Activated gamma-delta T cell (primary cell): ENCODE data around the gene CDK5.

Experiments used
- DNase-seq: peaks from one replicate; lab custom pipeline; 2025; lab: John Stamatoyannopoulos, UW

CDK5 gene

DNA sequence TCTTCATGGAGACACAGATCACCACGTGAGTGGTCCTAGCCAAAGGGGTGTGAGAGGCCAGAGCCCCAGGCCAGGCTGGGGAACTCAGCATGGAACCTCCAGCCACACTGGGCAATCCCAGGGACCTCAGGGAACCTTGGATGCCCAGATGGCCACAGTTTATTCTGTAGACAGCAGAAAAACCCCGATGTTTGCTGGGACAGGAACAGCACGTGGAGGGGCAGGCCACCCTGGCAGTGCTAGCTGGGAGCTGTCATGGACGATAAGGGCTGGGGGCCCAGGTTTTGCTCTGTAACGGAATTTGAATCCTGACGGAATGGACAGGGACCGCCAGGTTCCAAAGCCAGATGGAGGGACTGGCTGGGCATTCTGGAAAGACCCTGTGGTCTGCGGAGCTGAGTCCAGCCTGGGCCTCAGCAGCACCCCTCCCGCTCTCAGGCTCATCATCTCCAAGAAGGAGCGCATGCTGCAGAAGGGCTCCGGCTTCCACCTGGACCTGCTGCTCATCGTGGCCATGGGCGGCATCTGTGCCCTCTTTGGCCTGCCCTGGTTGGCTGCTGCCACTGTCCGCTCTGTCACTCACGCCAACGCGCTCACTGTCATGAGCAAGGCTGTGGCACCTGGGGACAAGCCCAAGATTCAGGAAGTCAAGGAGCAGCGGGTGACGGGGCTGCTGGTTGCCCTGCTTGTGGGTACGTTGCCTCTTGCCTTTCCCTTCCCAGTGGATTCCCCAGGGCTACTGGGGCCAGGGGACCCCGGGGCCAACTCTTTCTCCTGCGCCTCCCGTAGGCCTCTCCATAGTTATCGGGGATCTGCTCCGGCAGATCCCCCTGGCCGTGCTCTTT, 17.3 kb upstream of the CDK5 start:
- no peak for DNase-seq

GRCh38 chr7:151073990-151074389, 16.3 kb upstream of the CDK5 start:
- no peak for DNase-seq

GRCh38 chr7:151071032-151071866, 13.6 kb upstream of the CDK5 start:
- DNase-seq = no peak

- no peak for DNase-seq
These were observed 12.9 kb upstream of the CDK5 start for GRCh38 chr7:151070574-151070960.

GRCh38 chr7:151069841-151070573, 12.3 kb upstream of the CDK5 start:
- no peak for DNase-seq

- no peak for DNase-seq
These were observed 10.5 kb upstream of the CDK5 start for GRCh38 chr7:151068069-151068773.

DNA sequence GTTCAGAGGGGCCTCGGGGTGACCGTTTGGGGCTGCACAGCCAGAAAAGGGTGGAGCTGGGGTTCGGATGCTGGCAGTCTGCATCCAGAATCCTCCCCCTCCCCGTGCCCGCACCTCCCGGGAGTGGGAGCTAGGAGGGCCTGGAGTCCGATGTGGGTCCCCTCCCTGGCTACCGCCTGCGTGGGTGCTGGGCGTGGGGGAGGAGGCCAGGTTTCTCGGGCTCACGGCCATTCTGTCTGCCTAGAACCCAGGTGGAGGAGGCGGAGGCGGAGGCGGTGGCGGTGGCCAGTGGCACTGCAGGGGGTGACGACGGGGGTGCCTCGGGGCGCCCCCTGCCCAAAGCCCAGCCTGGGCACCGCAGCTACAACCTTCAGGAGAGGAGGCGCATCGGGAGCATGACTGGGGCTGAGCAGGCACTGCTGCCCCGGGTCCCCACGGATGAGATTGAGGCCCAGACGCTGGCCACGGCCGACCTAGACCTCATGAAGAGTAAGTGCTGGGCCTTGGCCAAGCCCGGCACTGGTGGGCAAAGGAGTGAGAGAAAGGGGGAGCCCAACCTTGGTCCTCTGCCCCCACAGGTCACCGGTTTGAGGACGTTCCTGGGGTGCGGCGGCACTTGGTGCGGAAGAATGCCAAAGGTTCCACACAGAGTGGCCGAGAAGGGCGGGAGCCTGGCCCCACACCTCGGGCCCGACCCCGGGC, 8.7 kb upstream of the CDK5 start:
- no peak for DNase-seq

DNA sequence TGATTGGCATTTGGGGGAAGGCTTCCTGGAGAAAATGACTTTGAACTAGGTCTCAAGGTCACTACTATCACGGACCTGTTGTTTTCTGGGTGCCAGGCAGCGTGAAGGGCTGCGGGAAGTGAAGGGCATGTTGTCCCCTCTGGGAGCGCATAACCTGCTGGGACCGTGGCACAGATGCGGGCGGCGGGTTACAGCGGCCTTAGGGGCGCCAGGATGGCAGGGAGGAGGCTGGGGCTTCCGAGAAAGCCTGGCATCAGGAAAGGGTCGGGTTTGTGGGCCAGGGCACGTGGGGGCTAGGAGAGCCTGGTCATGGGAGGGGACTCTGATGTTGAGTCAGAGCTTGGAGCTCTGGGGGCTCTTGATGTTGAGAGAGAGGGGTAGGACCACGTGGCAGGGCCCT, 7.8 kb upstream of the CDK5 start:
- DNase-seq = no peak

DNA sequence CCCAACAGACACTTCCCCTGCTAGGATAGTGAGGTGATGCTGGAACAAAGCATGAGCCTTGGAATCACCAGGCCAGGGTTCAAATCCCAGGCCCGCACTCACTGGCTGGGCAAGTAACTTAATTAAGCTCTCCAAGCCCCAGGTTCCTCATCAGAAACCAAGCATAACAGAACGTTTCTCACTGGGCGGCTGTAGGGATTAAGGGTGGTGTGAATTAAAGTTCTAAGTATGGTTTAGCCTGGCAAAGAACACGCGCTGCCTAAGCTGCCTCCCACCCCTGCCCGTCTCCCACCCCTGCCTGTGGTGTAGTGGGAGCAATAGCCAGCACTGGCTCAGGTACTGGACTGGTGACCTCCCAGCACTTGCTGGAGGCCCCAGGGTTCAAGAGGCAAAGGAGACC, 7.3 kb upstream of the CDK5 start:
- DNase-seq = no peak

GRCh38 chr7:151064454-151064853, 6.8 kb upstream of the CDK5 start:
- DNase-seq = no peak

- DNase-seq = no peak
These were observed 5.5 kb upstream of the CDK5 start for GRCh38 chr7:151063212-151063561.

DNA sequence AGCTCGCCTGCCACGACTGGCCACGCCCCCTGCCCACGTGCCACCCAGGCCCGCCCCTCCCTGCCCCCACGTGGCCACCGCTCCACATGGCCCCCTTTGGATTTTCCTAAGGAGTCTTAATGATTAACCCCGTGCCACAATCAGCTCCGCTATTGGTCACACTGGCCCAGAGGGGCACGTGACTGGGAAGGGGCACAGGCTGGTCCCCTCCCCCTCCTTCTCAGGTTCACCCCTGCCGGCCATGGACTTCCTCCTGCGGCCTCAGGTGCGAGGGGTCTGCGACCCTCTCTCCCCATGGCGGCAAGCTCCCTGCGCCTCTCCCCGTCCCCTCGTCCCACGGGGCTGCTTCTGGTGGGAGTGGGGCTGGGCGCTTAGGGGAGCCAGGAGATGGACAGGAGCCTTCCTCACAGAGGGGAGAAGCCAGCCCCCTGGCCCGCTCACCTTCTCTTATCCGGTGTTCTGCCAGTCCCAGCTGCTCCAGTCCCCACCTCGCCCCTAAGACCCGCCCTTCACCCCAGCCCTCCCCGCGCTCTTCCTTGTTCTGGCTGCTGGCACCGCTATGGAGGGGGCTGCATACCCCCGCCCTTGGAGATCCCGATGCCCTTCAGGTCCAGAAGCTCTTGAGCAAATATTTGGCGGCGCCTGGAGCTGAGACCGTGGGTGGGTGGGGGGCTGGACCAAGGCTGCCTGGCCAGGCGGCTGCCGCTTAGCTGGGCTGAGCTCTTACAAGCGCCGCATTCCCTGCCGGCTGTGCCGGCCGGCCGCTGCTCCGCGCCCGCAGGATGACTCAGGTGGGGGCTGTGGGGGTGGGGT, 4.9 kb upstream of the CDK5 start:
- no peak for DNase-seq

DNA sequence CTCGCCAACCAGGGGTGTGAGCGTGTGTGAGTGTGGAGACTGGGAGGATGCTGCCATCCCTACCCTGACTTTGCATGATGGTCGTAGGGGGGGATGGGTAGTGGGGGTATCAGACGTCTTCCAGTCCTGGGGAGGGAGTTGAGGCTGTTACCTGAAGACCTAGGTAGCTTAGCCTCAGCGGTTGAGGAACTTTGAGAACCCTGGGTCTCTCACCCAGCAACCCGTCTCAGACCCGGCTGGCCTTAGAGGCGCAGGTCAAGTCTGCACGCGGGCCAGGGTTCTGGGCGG, 4.4 kb upstream of the CDK5 start:
- no peak for DNase-seq

DNA sequence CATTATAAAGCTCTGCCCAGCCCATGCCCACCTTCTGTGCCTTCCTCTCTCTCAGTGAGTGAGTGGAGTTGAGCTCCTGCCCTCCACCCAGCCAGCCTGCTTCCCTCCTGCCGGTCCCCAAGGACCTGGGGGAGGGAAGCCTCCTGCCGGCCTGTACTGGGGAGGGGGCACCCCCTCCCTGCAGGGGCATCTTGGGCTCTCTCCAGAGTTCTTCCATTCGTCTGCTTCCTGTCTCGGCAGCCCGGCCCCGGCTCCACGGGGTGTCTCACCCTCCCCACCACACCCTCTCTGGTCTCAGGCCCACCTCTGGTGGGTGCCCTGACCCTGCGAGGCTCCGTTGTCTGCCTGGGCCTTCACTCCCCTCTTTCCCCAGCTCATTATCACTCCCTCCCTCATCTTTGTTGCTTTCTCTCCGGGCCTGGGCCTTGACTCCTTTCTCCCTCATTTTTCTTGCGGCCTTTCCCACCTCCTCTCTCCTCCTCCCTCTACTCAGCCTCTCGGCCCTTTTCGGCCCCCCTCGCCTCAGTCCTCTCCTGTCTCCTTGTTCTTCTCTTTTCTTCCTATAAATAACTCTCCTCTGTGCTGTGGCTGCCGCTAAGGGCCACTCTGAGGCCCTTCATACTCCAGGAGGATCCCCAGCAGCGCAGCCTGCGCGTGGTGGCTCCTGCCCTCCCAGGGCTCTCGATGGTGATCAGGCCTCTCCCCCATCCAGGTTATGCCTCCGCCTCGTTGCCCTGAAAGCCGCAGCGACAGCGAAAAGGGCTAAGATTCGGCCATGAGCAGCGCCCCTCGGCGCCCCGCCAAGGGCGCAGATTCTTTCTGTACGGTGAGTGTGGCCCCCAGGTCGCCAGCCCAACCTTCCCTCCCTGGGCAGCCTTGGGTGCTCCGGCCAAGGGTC, 3.8 kb upstream of the CDK5 start:
- no peak for DNase-seq

GRCh38 chr7:151060416-151061212, 2.9 kb upstream of the CDK5 start:
- DNase-seq = no peak

GRCh38 chr7:151060113-151060415, 2.4 kb upstream of the CDK5 start:
- no peak for DNase-seq

GRCh38 chr7:151059367-151060112, 1.8 kb upstream of the CDK5 start, which contains the start of gene SLC4A2:
TSS of gene SLC4A2 (plus strand) at chr7:151059589. CDS start at chr7:151061988, 2,399 bp downstream.
- peak; percentile 62 for DNase-seq

GRCh38 chr7:151058781-151059366, 1.2 kb upstream of the CDK5 start:
- no peak for DNase-seq
